GM18505 (cell line): ENCODE measurements around the gene CIITA.
"Not testable (repeated sequence)": the region's sequence is repeated elsewhere in the genome, so short reads cannot be mapped to it uniquely, and the experiment has no call there.

Source experiments
- ATAC-seq: cut with Tn5 transposase; IDR thresholded peaks from one replicate; pipeline ENCODE4 v1.9.1; 2021; ENCODE audit not compliant: unreplicated experiment
- POLR2A ChIP-seq: IDR thresholded peaks from 4 replicates; pipeline ENCODE4 v1.6.1; 2011; ENCODE audit warnings: borderline replicate concordance; ENCODE audit not compliant: insufficient read depth, insufficient read length; ENCODE audit errors: extremely low read depth

Gene CIITA

GRCh38 chr16:10936272-10936984, 59.4 kb downstream of the CIITA start:
- TF ChIP-seq POLR2A = no peak
- ATAC-seq = no peak

- ATAC-seq = no peak
- no peak for TF ChIP-seq POLR2A
Measured at GRCh38 chr16:10937068-10937859, 60.3 kb downstream of the CIITA start.

- ATAC-seq = no peak
- no peak for TF ChIP-seq POLR2A
Measured at GRCh38 chr16:10938321-10938720, 61.3 kb downstream of the CIITA start.

- TF ChIP-seq POLR2A = no peak
- no peak for ATAC-seq
Measured at GRCh38 chr16:10938796-10939648, 62.0 kb downstream of the CIITA start.

GRCh38 chr16:10939649-10940234, 62.7 kb downstream of the CIITA start:
- ATAC-seq = no peak

GRCh38 chr16:10940501-10941079, 63.6 kb downstream of the CIITA start:
- no peak for TF ChIP-seq POLR2A
- no peak for ATAC-seq

More at GRCh38 chr16:10939649-10940234, 62.7 kb downstream of the CIITA start:
- TF ChIP-seq POLR2A = no peak

GRCh38 chr16:10941127-10941933, 64.3 kb downstream of the CIITA start:
- TF ChIP-seq POLR2A = no peak

GRCh38 chr16:10941935-10942351, 64.9 kb downstream of the CIITA start:
- ATAC-seq = not testable (repeated sequence)

More at GRCh38 chr16:10941127-10941933, 64.3 kb downstream of the CIITA start:
- ATAC-seq = no peak

- TF ChIP-seq POLR2A = peak; percentile 62
Measured at GRCh38 chr16:10942352-10943063, 65.5 kb downstream of the CIITA start, which contains the start of gene DEXI. Gene DEXI (minus strand): TSS chr16:10942468. CDS start chr16:10942005, 463 bp downstream.

GRCh38 chr16:10943064-10943353, 66.0 kb downstream of the CIITA start:
- TF ChIP-seq POLR2A = no peak
- ATAC-seq = no peak

More at GRCh38 chr16:10942352-10943063, 65.5 kb downstream of the CIITA start, which contains the start of gene DEXI:
- ATAC-seq = peak; percentile 62
